GM20431 (cell line): ENCODE data around the gene COPE.

Source experiments
- in situ Hi-C: fragments of 300-500 bp; cut with MseI, MboI; formaldehyde crosslinking; loops from one replicate; pipeline ENCODE4 v1.15.0; 2020; ENCODE audit warnings: low sequenced_read_pairs; ENCODE audit not compliant: unreplicated experiment

Gene COPE

GRCh38 chr19:18896421-18896841 is 22.8 kb downstream of the COPE start:
- in situ Hi-C loops, result no loop called here

- in situ Hi-C loops, result no loop called here
These were observed 23.3 kb downstream of the COPE start, which contains the start of gene CERS1 for GRCh38 chr19:18895824-18896341. Gene CERS1 (minus strand): TSS chr19:18896158. CDS start chr19:18896072, 86 bp downstream.

GRCh38 chr19:18895038-18895823 is 24.0 kb downstream of the COPE start:
- in situ Hi-C loops, result no loop called here

GRCh38 chr19:18894254-18895037 is 24.7 kb downstream of the COPE start:
- in situ Hi-C loops, result no loop called here

GRCh38 chr19:18893587-18894253 is 25.5 kb downstream of the COPE start:
- in situ Hi-C loops, result no loop called here

GRCh38 chr19:18889949-18890745 is 29.0 kb downstream of the COPE start:
- in situ Hi-C loops, result no loop called here

- in situ Hi-C loops, result no loop called here
These were observed 32.2 kb downstream of the COPE start for GRCh38 chr19:18886972-18887371.

- in situ Hi-C loops, result no loop called here
These were observed 35.5 kb downstream of the COPE start for GRCh38 chr19:18883526-18884304.

- in situ Hi-C loops, result no loop called here
These were observed 37.7 kb downstream of the COPE start for GRCh38 chr19:18881491-18881890.

GRCh38 chr19:18879579-18880373 is 39.4 kb downstream of the COPE start:
- in situ Hi-C loops, result no loop called here

GRCh38 chr19:18878858-18879578 is 40.2 kb downstream of the COPE start:
- in situ Hi-C loops, result no loop called here

GRCh38 chr19:18878058-18878797 is 41.0 kb downstream of the COPE start:
- in situ Hi-C loops, result no loop called here

GRCh38 chr19:18876865-18877264 is 42.3 kb downstream of the COPE start:
- in situ Hi-C loops, result no loop called here

GRCh38 chr19:18875726-18876125 is 43.5 kb downstream of the COPE start:
- in situ Hi-C loops, result no loop called here

GRCh38 chr19:18871543-18871942 is 47.6 kb downstream of the COPE start:
- in situ Hi-C loops, result no loop called here

- in situ Hi-C loops, result no loop called here
These were observed 48.5 kb downstream of the COPE start for GRCh38 chr19:18870531-18871172.
